C4-2B (cell line): Measurements from ENCODE around the gene PSG6.
"Not testable (repeated sequence)": the region's sequence is repeated elsewhere in the genome, so short reads cannot be mapped to it uniquely, and the experiment has no call there.

Source experiments
- H3K27ac ChIP-seq: fragments of 450-650 bp; 2 replicates; pipeline ENCODE4 v1.5.1; 2017
- CTCF ChIP-seq: fragments of 450-650 bp; conservative IDR thresholded peaks from 2 replicates; pipeline ENCODE4 v1.5.1; 2017; ENCODE audit warnings: mild to moderate bottlenecking
- ZFX ChIP-seq: fragments of 450-650 bp; IDR thresholded peaks from 2 replicates; pipeline ENCODE4 v1.6.1; 2017

The PSG6 gene

GRCh38 chr19:42917634-42918033 lies at the start of gene PSG6:
Gene PSG6, minus strand, starts transcription at chr19:42917894. Its CDS starts 102 bp downstream, at chr19:42917792.
- not testable (repeated sequence) for H3K27ac ChIP-seq

GRCh38 chr19:42965176-42965575 lies 47.5 kb upstream of the PSG6 start:
- H3K27ac ChIP-seq: no peak overlapping the region
- TF ChIP-seq ZFX (no peak), CTCF (no peak)

GRCh38 chr19:42961119-42961518 lies 43.4 kb upstream of the PSG6 start:
- H3K27ac ChIP-seq: no peak overlapping the region
- TF ChIP-seq ZFX (no peak), CTCF (no peak)

- not testable (repeated sequence) for H3K27ac ChIP-seq
Observed at GRCh38 chr19:42952126-42952525, 34.4 kb upstream of the PSG6 start.

- not testable (repeated sequence) for H3K27ac ChIP-seq
Observed at GRCh38 chr19:42951476-42951875, 33.8 kb upstream of the PSG6 start.

- H3K27ac ChIP-seq: no peak overlapping the region
- TF ChIP-seq CTCF (peak; percentile 51), ZFX (no peak)
Observed at GRCh38 chr19:42942187-42942789, 24.6 kb upstream of the PSG6 start.

GRCh38 chr19:42937107-42937506 lies 19.4 kb upstream of the PSG6 start, which contains the start of gene PSG7:
Gene PSG7, minus strand, starts transcription at chr19:42937207. Its CDS starts 131 bp downstream, at chr19:42937076.
- not testable (repeated sequence) for H3K27ac ChIP-seq

- H3K27ac ChIP-seq: not testable (repeated sequence)
Observed at GRCh38 chr19:42934726-42935125, 17.0 kb upstream of the PSG6 start.

GRCh38 chr19:42934183-42934582 lies 16.5 kb upstream of the PSG6 start:
- not testable (repeated sequence) for H3K27ac ChIP-seq

- not testable (repeated sequence) for H3K27ac ChIP-seq
Observed at GRCh38 chr19:42933412-42933811, 15.7 kb upstream of the PSG6 start.

- not testable (repeated sequence) for H3K27ac ChIP-seq
Observed at GRCh38 chr19:42932485-42933101, 14.9 kb upstream of the PSG6 start.

- not testable (repeated sequence) for H3K27ac ChIP-seq
- TF ChIP-seq CTCF: peak; percentile 21
Observed at GRCh38 chr19:42930214-42930613, 12.5 kb upstream of the PSG6 start.
